H1 (cell line): Measurements from ENCODE around the gene CTBP2.

Source experiments
- CEBPB ChIP-seq: IDR thresholded peaks from 2 replicates; pipeline ENCODE4 v1.6.1; 2012; ENCODE audit warnings: low read depth, low read length
- POLR2AphosphoS5 ChIP-seq: IDR thresholded peaks from 2 replicates; pipeline ENCODE4 v1.6.1; 2011; ENCODE audit warnings: low read depth, low read length
- SUZ12 ChIP-seq: fragments of 200-600 bp; sonication (generic); IDR thresholded peaks from 2 replicates; pipeline ENCODE4 v1.6.1; 2012; ENCODE audit warnings: mild to moderate bottlenecking, inconsistent platforms, low read length, moderate library complexity, mixed read lengths
- TF ChIP-seq, protein P1 (sequence below), 3 experiments: IDR thresholded peaks; 1 replicate in 2 of 3; 2 replicates in 1 of 3; pipeline versions ENCODE4 v1.5.1 to v1.6.1; 2011; ENCODE audit warnings: low read length in 3 of 3, mild to moderate bottlenecking in 3 of 3, inconsistent platforms in 2 of 3, low read depth in 1 of 3, moderate library complexity in 1 of 3; ENCODE audit not compliant: insufficient read depth in 1 of 3; ENCODE audit errors: control extremely low read depth in 1 of 3
- TF ChIP-seq, protein P2 (sequence below): IDR thresholded peaks from 2 replicates; pipeline ENCODE4 v1.6.1; 2011; ENCODE audit warnings: low read depth, mild to moderate bottlenecking, low read length; ENCODE audit not compliant: insufficient read depth

DNA sequence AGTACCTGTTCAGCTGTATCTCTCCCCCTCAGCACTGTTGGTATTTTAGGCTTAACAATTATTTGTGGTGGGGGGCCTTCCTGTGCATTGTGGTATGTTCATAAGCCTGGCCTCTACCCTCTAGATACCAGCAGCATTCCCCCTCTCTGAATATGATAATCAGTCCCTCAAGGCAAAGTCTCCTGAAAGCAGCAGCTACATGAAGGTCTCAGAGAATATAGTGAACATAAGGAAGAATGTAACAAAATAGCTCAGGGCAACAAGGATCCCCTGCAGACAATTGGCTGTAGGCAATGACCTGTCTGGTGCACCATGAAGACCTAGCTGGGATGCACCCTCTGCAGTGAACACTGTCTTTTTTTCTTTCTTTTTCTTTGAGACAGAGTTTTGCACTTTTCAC lies 86.4 kb downstream of the CTBP2 start:
- TF ChIP-seq, protein P1, sequence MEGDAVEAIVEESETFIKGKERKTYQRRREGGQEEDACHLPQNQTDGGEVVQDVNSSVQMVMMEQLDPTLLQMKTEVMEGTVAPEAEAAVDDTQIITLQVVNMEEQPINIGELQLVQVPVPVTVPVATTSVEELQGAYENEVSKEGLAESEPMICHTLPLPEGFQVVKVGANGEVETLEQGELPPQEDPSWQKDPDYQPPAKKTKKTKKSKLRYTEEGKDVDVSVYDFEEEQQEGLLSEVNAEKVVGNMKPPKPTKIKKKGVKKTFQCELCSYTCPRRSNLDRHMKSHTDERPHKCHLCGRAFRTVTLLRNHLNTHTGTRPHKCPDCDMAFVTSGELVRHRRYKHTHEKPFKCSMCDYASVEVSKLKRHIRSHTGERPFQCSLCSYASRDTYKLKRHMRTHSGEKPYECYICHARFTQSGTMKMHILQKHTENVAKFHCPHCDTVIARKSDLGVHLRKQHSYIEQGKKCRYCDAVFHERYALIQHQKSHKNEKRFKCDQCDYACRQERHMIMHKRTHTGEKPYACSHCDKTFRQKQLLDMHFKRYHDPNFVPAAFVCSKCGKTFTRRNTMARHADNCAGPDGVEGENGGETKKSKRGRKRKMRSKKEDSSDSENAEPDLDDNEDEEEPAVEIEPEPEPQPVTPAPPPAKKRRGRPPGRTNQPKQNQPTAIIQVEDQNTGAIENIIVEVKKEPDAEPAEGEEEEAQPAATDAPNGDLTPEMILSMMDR (IDR thresholded peaks at IDR 0.05; ENCODE audit: control extremely low read depth in 1 of 3, insufficient read depth in 1 of 3, low read depth in 1 of 3, low read length in 3 of 3), result no peak
- TF ChIP-seq POLR2AphosphoS5 (no peak), CEBPB (no peak), SUZ12 (no peak)
- TF ChIP-seq, protein P2, sequence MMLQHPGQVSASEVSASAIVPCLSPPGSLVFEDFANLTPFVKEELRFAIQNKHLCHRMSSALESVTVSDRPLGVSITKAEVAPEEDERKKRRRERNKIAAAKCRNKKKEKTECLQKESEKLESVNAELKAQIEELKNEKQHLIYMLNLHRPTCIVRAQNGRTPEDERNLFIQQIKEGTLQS, result no peak
